Right ventricle myocardium inferior (tissue), 1 donor: ENCODE data around the gene CCNE1. TPM values are rescaled to one million over a fixed set of nuclear protein-coding genes. Genes with fewer than 3 reads are reported as not detected.
A peak's percentile ranks its signal among the peaks of the same experiment; 100 is the strongest.

Source experiments
- ATAC-seq: fragments of 200-7000 bp; cut with Tn5 transposase; one replicate; pipeline ENCODE4 v1.9.1; 2020; ENCODE audit warnings: mild to moderate bottlenecking, moderate library complexity
- DNase-seq: peaks from one replicate; pipeline ENCODE4 v3.0.0; 2021; ENCODE audit errors: missing footprints
- intact Hi-C: fragments of 100-400 bp; cut with DNase I; formaldehyde crosslinking; loops from one replicate; pipeline ENCODE4 v1.11.0; 2022
- long read RNA-seq: library from polyadenylated mRNA; unstranded; transcript quantifications from one replicate; pipeline ENCODE4 v2.0.0, GENCODE V29; 2021
- total RNA-seq: library from RNA; stranded (reverse); fragmentation: NEBNext Ultra II Directional; extraction: Animal tissue kit (Norgen Biotek cat#: 25700); gene quantifications from one replicate; pipeline ENCODE4 v1.2.1, GENCODE V29; 2021
- donor health status: DM: no; HTN: yes; CAD: no; lungs with severe emphysema.

CCNE1 gene
- 3.1 TPM for total RNA-seq
- long read RNA-seq, partial matches to known transcripts = 0 of 1 reads
- long read RNA-seq, other reads (novel, unspliced or antisense) = 0 of 1 reads

- DNase-seq = peak; percentile 97
- peak; percentile 99 for ATAC-seq
- intact Hi-C loops = loop anchor here (1.0 kb wide), 1 partner anchor 33 kb away; no protein-coding TSS in a partner anchor
Observed at GRCh38 chr19:29811125-29812079, at the start of gene CCNE1. Gene CCNE1 (plus strand): TSS chr19:29811991. CDS start chr19:29812556, 565 bp downstream.

GRCh38 chr19:29763196-29763595, 48.6 kb upstream of the CCNE1 start:
- DNase-seq (no peak), ATAC-seq (no peak)
- intact Hi-C loops = no loop called here

GRCh38 chr19:29764361-29764760, 47.4 kb upstream of the CCNE1 start:
- ATAC-seq (no peak), DNase-seq (peak; percentile 4)
- intact Hi-C loops = no loop called here

- no peak for ATAC-seq
- DNase-seq = peak; percentile 34
- intact Hi-C loops = no loop called here
Observed at GRCh38 chr19:29766100-29766499, 45.7 kb upstream of the CCNE1 start.

- intact Hi-C loops = no loop called here
- ATAC-seq (no peak), DNase-seq (peak; percentile 20)
Observed at GRCh38 chr19:29767039-29767735, 44.6 kb upstream of the CCNE1 start.

GRCh38 chr19:29768166-29768565, 43.6 kb upstream of the CCNE1 start:
- intact Hi-C loops = no loop called here
- DNase-seq (peak; percentile 16), ATAC-seq (no peak)

GRCh38 chr19:29769997-29770396, 41.8 kb upstream of the CCNE1 start:
- ATAC-seq = no peak
- peak; percentile 6 for DNase-seq
- intact Hi-C loops = no loop called here

- no peak for ATAC-seq
Observed at GRCh38 chr19:29770648-29771047, 41.1 kb upstream of the CCNE1 start.

GRCh38 chr19:29771708-29772414, 39.9 kb upstream of the CCNE1 start:
- intact Hi-C loops = loop anchor here (1.0 kb wide), 1 partner anchor 101 kb away; no protein-coding TSS in a partner anchor
- ATAC-seq = peak; percentile 56
- peak; percentile 45 for DNase-seq

More at GRCh38 chr19:29770648-29771047, 41.1 kb upstream of the CCNE1 start:
- intact Hi-C loops = loop anchor here (1.0 kb wide), 1 partner anchor 103 kb away; no protein-coding TSS in a partner anchor
- no peak for DNase-seq

- intact Hi-C loops = no loop called here
- DNase-seq (peak; percentile 41), ATAC-seq (no peak)
Observed at GRCh38 chr19:29772696-29773095, 39.1 kb upstream of the CCNE1 start.

GRCh38 chr19:29773141-29773540, 38.6 kb upstream of the CCNE1 start:
- DNase-seq (peak; percentile 4), ATAC-seq (no peak)
- intact Hi-C loops = no loop called here

- DNase-seq = peak; percentile 2
- intact Hi-C loops = no loop called here
- ATAC-seq = no peak
Observed at GRCh38 chr19:29774126-29774525, 37.7 kb upstream of the CCNE1 start.

- ATAC-seq (no peak), DNase-seq (no peak)
- intact Hi-C loops = no loop called here
Observed at GRCh38 chr19:29777781-29778309, 33.9 kb upstream of the CCNE1 start.

GRCh38 chr19:29779921-29780320, 31.9 kb upstream of the CCNE1 start:
- no peak for ATAC-seq
- DNase-seq = peak; percentile 45
- intact Hi-C loops = no loop called here

GRCh38 chr19:29781386-29782259, 30.2 kb upstream of the CCNE1 start:
- ATAC-seq = no peak

GRCh38 chr19:29782260-29782580, 29.6 kb upstream of the CCNE1 start:
- ATAC-seq (no peak), DNase-seq (peak; percentile 53)
- intact Hi-C loops = no loop called here

More at GRCh38 chr19:29781386-29782259, 30.2 kb upstream of the CCNE1 start:
- DNase-seq = peak; percentile 53
- intact Hi-C loops = no loop called here

- no peak for ATAC-seq
- intact Hi-C loops = no loop called here
Observed at GRCh38 chr19:29783627-29784190, 28.1 kb upstream of the CCNE1 start.

More at GRCh38 chr19:29783627-29784190, 28.1 kb upstream of the CCNE1 start:
- peak; percentile 27 for DNase-seq
